Adrenal gland (tissue), 12 donors: ENCODE results near the gene VDAC2. TPM values are rescaled to one million over a fixed set of nuclear protein-coding genes. Genes with fewer than 3 reads are reported as not detected.

ENCODE experiments used
- DNase-seq, 7 donors: peaks; one replicate each; pipeline ENCODE4 v3.0.0-alpha.2; 2019 to 2020
- H3K27ac ChIP-seq, 5 donors: fragments of 200-600 bp; sonication (generic) in 4 of 5; 1 replicate in 3 of 5; 2 replicates in 2 of 5; pipeline versions ENCODE4 v1.5.1 to v1.8.0; 2016 to 2020; ENCODE audit warnings: mild to moderate bottlenecking in 1 of 5
- H3K27me3 ChIP-seq: fragments of 200-600 bp; 2 replicates; pipeline ENCODE4 v1.8.0; 2021
- H3K36me3 ChIP-seq, 2 donors: fragments of 200-600 bp; replicated peaks in 1 of 2; 1 replicate in 1 of 2; 2 replicates in 1 of 2; pipeline versions ENCODE4 v1.5.1 to v1.8.0; 2018 to 2022
- H3K4me1 ChIP-seq, 2 donors: fragments of 200-600 bp; replicated peaks in 1 of 2; 1 replicate in 1 of 2; 2 replicates in 1 of 2; pipeline versions ENCODE4 v1.5.1 to v1.8.0; 2018 to 2021
- H3K4me3 ChIP-seq, 4 donors: fragments of 200-600 bp; sonication (generic) in 3 of 4; one replicate each; pipeline ENCODE4 v1.5.1; 2016 to 2018
- H3K9me3 ChIP-seq, 3 donors: fragments of 200-600 bp; sonication (generic) in 1 of 3; replicated peaks in 1 of 3; 1 replicate in 2 of 3; 2 replicates in 1 of 3; pipeline versions ENCODE4 v1.5.1 to v1.8.0; 2016 to 2021
- CTCF ChIP-seq, 6 experiments: fragments of 450-650 bp in 4 of 6; fragments of 200-600 bp in 2 of 6; sonication (generic) in 1 of 6; IDR thresholded peaks; 1 replicate in 5 of 6; 2 replicates in 1 of 6; pipeline versions ENCODE4 v1.5.1 to v1.8.0; 2016 to 2021; ENCODE audit warnings: antibody characterized with exemption in 6 of 6, mild to moderate bottlenecking in 2 of 6, moderate library complexity in 1 of 6
- POLR2A ChIP-seq, 2 donors: fragments of 450-650 bp; IDR thresholded peaks; one replicate each; pipeline ENCODE4 v1.6.1; 2017; ENCODE audit warnings: antibody characterized with exemption in 2 of 2, mild to moderate bottlenecking in 2 of 2, moderate library complexity in 1 of 2
- WGBS, 4 donors: extraction: QIAGEN DNeasy Blood & Tissue Kit in 2 of 4; methylation state at CpG; one replicate each; pipeline versions ENCODE4 v1.1.5 to v1.1.7; 2013 to 2017; 5-methylcytosine and 5-hydroxymethylcytosine counted together
- intact Hi-C, 2 donors: fragments of 100-400 bp; cut with DNase I; formaldehyde crosslinking; loops; one replicate each; pipeline versions ENCODE4 v1.14.1 to v1.15.0; 2022 to 2023
- polyA plus RNA-seq, 3 donors: library from polyadenylated mRNA; stranded (reverse); fragments of 200-250 nt in 2 of 3; fragments of 350-450 nt in 1 of 3; fragmentation: Illumina TruSeq in 1 of 3; extraction: RNeasy Lipid Tissue Mini Kit (QIAGEN cat#74804) in 1 of 3; gene quantifications; one replicate each; pipeline ENCODE4 v1.2.3, GENCODE V29; 2013 to 2014
- total RNA-seq, 9 donors: library from RNA; depleted of rRNA in 4 of 9; stranded (reverse); fragments of >200 nt in 4 of 9; fragments of 120-200 nt in 1 of 9; fragmentation: NEBNext Ultra II Directional in 1 of 9; extraction: Animal tissue kit (Norgen Biotek cat#: 25700) in 1 of 9; gene quantifications; one replicate each; pipeline versions ENCODE4 v1.1.0 to v1.2.4, GENCODE V29; 2013 to 2023
- donor health status: healthy with polysubstance abuse.
- donor health status: Bipolar disorder and iron deficiency.
- donor health status: DM: yes; HTN: yes; CAD: no.
- donor health status: DM: no; HTN: no; CAD: no.
- donor health status: DM: no; HTN: no; CAD: no.
- donor health status: DM: yes; HTN: yes; CAD: no.

The VDAC2 gene
- total and polyA plus RNA-seq, 12 donors, result 83.2 to 297 (median 183) TPM

- DNase-seq, result peak; percentile 93 to 97 (median 96)
- peak overlapping the region; percentile 54 to 88 (median 72) for H3K27ac ChIP-seq
- H3K9me3 ChIP-seq, result no peaks in the 10 kb centered on the region
- WGBS, 4 donors, result 4 to 12% (median 5%) methylated on average over 26 to 48 of the region's 48 CpGs
- intact Hi-C loops, result loop anchor here (5.0 to 10.0 kb wide), 4 partner anchors 47 to 989 kb away; partner anchors contain the start of gene SAMD8 (in 1 of the 2)
- H3K27me3 ChIP-seq, result no peaks in the 10 kb centered on the region
- H3K4me1 ChIP-seq, result peaks cover 7 to 25% of the 10 kb centered on the region in 2 donors
- H3K36me3 ChIP-seq, result peaks cover 0 to 30% of the 10 kb centered on the region in 2 donors
- peak overlapping the region in 2 of 4 donors; percentile 72 to 83 for H3K4me3 ChIP-seq
- no peak for TF ChIP-seq CTCF (IDR thresholded peaks at IDR 0.05)
- TF ChIP-seq POLR2A (IDR thresholded peaks at IDR 0.05), result peak; percentile 26 to 50
Observed at GRCh38 chr10:75234017-75234682, 23.6 kb downstream of the VDAC2 start.

- Histone ChIP-seq H3K36me3 (peaks cover 0 to 23% of the 10 kb centered on the region in 2 donors), H3K4me1 (peaks cover 7 to 23% of the 10 kb centered on the region in 2 donors), H3K27ac (peak overlapping the region; percentile 13 to 88 (median 63)), H3K4me3 (peak overlapping the region; percentile 18 to 83 (median 52)), H3K27me3 (no peaks in the 10 kb centered on the region), H3K9me3 (no peaks in the 10 kb centered on the region)
- intact Hi-C loops, result loop anchor here (5.0 to 10.0 kb wide), 4 partner anchors 48 to 990 kb away; partner anchors contain the start of gene SAMD8 (in 1 of the 2)
- peak in 3 of 7 donors; percentile 41 to 65 (median 51) for DNase-seq
- TF ChIP-seq CTCF (IDR thresholded peaks at IDR 0.05) (no peak), POLR2A (IDR thresholded peaks at IDR 0.05) (no peak)
- WGBS, 4 donors, result 0 to 1% (median 0%) methylated on average over 9 to 62 of the region's 62 CpGs; no CpG with 5 or more reads in 1 of the 4 donors
Observed at GRCh38 chr10:75234683-75235374, 24.2 kb downstream of the VDAC2 start.

DNA sequence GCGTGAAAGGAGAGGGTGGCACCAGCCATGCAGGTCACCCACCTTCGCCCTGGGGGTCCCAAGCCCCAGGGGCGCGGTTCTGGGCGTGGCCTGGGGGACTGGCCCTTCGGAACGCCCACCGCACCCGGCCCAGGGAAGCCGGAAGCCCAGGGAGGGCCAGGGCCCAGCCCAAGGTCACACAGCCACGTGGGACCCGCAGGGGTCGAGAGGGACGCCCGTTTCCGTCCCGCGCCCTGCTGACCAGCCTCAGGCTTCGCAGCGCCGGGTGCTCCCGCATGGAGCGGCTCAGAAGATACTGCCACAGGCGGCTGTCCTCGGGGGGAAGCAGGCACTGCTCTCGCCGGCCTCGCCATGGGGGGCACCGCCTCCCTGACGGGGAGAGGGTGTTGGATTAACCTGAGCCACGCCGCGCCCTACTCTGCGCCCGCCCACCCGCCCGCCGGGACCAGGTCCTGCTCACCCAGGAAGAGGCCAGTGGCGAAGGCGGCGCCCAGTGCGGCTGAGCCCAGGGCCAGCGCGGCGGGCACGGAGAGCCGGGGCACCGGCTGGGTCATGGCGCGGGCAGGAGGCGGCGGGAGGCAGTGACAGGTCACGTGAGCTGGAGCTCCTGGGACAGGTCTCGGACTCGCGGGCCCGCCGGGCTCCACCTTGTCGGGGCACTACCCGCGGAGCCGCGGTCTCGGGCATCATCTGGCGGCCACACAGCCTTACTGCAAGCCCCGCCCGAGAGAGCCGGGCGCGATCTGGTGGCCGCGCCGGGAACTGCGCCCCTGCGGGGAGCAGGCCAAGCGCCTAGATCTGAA, 25.0 kb downstream of the VDAC2 start, which contains the start of gene COMTD1:
COMTD1 (minus strand) TSS at position 583 of the 803 bp plus-strand sequence; CDS start at position 554, 29 bp downstream.
- H3K27ac ChIP-seq, result peak within 1 kb of the TSS; percentile 13 to 88 (median 63)
- TF ChIP-seq POLR2A (IDR thresholded peaks at IDR 0.05) (peak; percentile 36 to 47), CTCF (IDR thresholded peaks at IDR 0.05) (peak; percentile 100)
- peaks cover 0 to 18% of the 10 kb centered on the region in 2 donors for H3K36me3 ChIP-seq
- H3K9me3 ChIP-seq, result no peaks in the 10 kb centered on the region
- peak; percentile 95 to 98 (median 96) for DNase-seq
- 0 to 1% (median 0%) methylated on average over 10 to 76 of the region's 76 CpGs; no CpG with 5 or more reads in 1 of the 4 donors for WGBS, 4 donors
- H3K4me1 ChIP-seq, result peaks cover 7 to 17% of the 10 kb centered on the region in 2 donors
- intact Hi-C loops, result loop anchor here (10.0 kb wide), 2 partner anchors 121 to 991 kb away; partner anchors contain the start of gene SAMD8 (in 1 of the 2)
- H3K27me3 ChIP-seq, result no peaks in the 10 kb centered on the region
- H3K4me3 ChIP-seq, result peak within 1 kb of the TSS; percentile 18 to 83 (median 52)
